Measurements from ENCODE around the gene FSTL4.

DNA sequence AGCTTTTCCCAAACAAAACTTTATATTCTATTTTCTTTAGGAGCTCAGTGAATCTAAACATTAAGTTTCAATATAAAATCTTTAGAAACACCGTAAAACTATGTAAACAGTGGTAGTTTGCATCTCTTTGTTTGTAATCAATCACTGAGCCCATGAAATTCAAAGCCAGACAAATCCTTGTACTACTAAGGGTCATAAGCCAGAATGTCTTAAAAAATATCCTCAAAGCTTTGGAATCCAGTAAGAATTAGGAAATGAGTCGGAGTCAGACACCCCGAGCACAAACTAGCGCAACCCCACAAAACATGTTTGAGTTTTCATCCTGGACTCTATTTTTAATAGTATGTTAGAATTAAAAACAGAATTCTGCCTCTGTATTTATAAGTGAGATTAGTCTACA, 406.7 kb downstream of the FSTL4 start:
- TF ChIP-seq, protein P1, sequence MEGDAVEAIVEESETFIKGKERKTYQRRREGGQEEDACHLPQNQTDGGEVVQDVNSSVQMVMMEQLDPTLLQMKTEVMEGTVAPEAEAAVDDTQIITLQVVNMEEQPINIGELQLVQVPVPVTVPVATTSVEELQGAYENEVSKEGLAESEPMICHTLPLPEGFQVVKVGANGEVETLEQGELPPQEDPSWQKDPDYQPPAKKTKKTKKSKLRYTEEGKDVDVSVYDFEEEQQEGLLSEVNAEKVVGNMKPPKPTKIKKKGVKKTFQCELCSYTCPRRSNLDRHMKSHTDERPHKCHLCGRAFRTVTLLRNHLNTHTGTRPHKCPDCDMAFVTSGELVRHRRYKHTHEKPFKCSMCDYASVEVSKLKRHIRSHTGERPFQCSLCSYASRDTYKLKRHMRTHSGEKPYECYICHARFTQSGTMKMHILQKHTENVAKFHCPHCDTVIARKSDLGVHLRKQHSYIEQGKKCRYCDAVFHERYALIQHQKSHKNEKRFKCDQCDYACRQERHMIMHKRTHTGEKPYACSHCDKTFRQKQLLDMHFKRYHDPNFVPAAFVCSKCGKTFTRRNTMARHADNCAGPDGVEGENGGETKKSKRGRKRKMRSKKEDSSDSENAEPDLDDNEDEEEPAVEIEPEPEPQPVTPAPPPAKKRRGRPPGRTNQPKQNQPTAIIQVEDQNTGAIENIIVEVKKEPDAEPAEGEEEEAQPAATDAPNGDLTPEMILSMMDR (IDR thresholded peaks at IDR 0.05) = no peak
- no peak for TF ChIP-seq POLR2A (IDR thresholded peaks at IDR 0.05)

Data from uterus (tissue), 2 donors.